ENCODE measurements around the gene ANXA10.
"Not testable (repeated sequence)": the region's sequence is repeated elsewhere in the genome, so short reads cannot be mapped to it uniquely, and the experiment has no call there.

The ANXA10 gene

DNA sequence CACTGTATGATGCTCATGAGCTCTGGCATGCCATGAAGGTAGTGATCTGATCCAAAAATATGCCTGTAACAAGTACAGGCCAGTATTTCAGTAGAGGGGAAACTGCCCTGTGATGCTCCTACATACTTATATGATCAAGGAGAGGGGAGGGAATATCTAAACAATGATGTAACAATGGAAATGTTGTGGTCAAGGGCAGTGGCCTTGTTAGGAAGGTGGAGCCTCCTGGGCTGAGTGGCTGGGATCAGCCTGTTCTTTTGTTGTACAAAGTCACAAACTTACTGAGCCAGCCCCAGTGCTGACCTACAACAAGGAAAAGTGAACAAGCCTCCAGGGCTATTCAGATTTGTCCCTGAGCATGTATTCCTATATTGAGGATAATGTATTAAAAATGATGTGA lies 70.3 kb downstream of the ANXA10 start:
- no peak for DNase-seq (ENCODE audit: low spot score)

- no peak for DNase-seq (ENCODE audit: low spot score)
Measured at GRCh38 chr4:168163106-168163505, 70.8 kb downstream of the ANXA10 start.

- DNase-seq (ENCODE audit: low spot score): no peak
Measured at GRCh38 chr4:168164045-168164444, 71.7 kb downstream of the ANXA10 start.

DNA sequence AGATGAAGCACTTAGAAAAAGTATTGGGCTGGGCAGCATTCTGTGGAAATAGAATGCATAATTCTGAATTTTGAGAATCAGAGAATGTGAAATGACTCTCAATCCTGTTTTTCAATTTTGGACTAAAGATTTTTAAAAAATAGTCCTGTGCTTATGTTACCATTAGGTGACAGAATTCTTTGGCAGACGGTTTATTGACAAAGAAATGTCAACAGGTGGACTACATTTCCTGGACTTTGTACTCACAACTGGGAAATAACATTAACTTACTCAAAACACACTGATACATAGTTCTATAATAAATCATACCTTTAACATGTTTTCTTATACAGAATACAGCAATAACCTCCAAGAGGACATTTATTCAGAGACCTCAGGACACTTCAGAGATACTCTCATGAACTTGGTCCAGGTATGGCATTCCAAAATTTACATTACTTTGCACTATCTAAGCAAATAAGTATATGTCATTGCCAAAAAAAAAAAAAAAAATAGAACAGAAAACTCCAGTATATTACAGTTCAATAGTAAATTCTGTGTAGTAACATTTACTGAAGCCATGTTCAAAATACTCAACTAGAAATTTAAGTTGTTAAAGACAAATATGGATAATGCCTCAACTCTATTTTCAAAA lies 72.7 kb downstream of the ANXA10 start:
- DNase-seq (ENCODE audit: low spot score): no peak

GRCh38 chr4:168167714-168168284 lies 75.5 kb downstream of the ANXA10 start:
- no peak for DNase-seq (ENCODE audit: low spot score)

DNA sequence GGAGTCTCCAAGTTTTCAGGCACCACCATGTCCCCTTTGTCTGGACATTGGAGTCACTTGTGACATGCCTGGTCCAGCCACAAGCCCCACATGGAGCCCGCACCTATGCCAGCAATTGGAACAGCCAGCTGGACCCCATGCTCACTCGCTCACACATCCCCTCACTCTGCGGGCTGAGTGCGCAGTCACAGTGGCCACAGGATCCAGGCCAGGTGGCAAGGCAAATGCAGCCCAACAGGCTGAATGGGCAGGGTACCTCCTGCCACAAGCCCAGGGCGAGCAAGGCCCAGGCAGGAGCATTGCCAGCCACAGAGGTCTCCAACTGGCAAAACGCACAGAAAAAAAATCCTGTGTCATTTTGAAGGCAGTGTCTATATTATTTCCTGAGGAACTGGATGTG lies 82.0 kb downstream of the ANXA10 start:
- no peak for DNase-seq (ENCODE audit: low spot score)

- no peak for DNase-seq (ENCODE audit: low spot score)
Measured at GRCh38 chr4:168177546-168178149, 85.3 kb downstream of the ANXA10 start.

GRCh38 chr4:168183717-168184571 lies 91.6 kb downstream of the ANXA10 start:
- no peak for DNase-seq (ENCODE audit: low spot score)

DNA sequence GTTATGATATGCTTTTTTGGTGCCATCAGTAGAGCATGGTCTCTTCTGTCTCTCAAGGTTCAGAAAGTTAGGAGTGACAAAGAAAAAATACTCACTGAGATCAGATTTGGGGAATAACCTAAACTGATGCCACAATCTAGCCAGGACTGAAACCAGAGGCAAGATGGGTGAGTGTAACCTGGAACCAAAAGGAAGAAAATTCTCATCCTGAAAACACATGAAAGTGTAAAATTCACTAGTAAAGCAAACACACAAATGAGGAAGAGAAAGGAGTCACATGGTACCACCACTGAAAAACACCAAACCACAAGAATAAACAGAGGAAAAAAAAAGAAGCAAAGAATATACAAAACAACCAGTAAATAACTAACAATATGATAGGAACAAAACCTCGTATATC lies 96.4 kb downstream of the ANXA10 start:
- DNase-seq (ENCODE audit: low spot score): no peak

DNA sequence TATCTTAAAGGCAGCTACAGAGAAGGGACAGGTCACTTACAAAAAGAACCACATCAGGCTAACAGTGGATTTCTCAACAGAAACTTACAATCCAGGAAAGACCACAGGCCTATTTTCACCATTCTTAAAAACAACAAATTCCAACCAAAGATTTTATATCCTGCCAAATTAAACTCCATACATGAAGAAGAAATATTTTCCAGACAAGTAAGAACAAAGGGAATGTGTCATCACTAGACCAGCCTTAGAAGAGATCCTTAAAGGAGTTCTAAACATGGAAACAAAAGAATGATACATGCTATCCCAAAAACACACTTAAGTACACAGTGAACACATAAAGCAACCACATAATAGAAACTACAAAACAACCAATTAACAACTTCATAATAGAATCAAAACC lies 105.6 kb downstream of the ANXA10 start:
- no peak for DNase-seq (ENCODE audit: low spot score)

DNA sequence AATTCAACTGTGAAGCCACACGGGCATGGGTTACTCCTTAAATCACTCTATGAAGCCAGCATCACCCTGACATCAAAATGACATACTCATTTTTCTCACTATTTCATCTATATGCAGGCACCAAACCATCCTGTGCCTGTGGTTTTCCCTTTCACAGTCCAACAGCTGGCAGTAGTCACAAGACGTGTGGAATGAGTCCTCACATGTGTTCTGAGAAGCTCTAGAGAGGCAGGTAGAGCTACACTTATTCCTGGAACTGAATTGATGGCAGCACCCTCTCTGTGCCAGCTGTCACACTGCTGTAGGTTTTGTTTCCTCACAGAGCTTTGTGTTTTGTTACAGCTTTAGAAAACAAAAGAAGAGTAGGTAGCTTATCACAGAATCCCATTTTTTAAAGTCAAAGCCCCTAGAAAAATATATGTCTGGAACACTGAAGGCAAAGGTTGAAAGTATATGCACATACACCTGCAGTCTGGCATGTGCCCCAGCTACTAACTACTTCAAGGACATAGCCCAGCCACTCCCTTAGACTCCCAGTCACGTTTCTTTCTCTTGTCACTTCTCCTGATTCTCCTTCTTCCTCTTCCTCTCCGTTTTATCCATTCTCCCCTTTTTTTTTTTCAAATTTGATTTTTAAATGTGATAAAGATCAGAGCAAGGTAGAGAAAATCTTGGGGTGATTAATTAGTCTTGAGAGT lies 107.1 kb downstream of the ANXA10 start:
- no peak for DNase-seq (ENCODE audit: low spot score)

GRCh38 chr4:168200685-168201084 lies 108.3 kb downstream of the ANXA10 start:
- DNase-seq (ENCODE audit: low spot score): no peak

GRCh38 chr4:168203233-168203911 lies 111.0 kb downstream of the ANXA10 start:
- DNase-seq (ENCODE audit: low spot score): no peak

DNA sequence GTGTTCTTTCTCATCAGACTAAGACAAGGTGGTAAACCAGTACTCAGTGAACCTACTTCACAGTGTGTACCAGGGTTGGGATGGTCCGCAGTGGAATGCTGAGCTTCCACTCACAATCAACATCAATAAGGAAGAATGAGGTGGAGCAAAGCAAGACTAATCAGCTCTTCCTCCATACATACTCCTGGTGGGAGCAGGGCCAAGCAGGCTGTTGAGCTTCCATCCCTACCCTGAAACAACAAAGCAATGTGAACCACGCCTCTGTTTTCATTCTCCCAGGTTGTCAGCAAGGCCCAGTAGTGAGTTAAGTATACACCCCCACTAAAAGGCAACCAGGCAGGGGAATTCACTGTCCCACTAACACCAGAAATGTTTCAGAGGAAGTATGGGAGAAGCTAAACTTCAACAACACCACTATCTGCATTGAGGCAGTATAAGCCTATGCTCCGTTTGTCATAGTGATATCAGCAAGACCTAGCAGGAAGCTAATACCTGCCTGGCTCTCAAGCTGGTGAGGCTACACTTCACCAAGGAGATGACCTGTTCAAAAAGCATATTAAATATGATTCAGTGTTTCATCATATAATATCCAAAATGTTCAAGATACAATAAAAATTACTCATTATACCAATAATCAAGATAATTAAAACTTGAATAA lies 116.7 kb downstream of the ANXA10 start:
- no peak for DNase-seq (ENCODE audit: low spot score)

- DNase-seq (ENCODE audit: low spot score): no peak
Measured at GRCh38 chr4:168212656-168213055, 120.3 kb downstream of the ANXA10 start.

GRCh38 chr4:168213511-168213910 lies 121.2 kb downstream of the ANXA10 start:
- DNase-seq (ENCODE audit: low spot score): not testable (repeated sequence)

- no peak for DNase-seq (ENCODE audit: low spot score)
Measured at GRCh38 chr4:168218645-168219044, 126.3 kb downstream of the ANXA10 start.

DNA sequence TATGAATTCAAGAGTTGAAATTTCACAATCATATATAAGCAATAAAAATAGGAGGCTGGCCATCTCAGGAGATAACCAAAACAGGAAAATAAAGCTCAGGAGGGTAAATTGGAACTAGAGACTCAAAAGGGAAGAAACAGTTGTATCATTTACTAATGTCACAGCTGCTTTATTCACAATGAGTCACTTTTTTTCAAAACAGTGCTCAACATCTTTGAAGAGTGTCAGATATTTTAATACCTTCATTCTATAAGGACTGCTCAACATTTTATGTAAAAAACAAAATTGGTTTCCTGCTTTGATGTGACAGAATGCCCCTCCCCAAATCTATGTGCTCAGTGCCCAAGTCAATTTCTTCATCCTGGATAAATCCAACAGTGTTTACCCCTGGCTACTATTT lies 128.6 kb downstream of the ANXA10 start:
- no peak for DNase-seq (ENCODE audit: low spot score)

- no peak for DNase-seq (ENCODE audit: low spot score)
Measured at GRCh38 chr4:168221301-168221700, 129.0 kb downstream of the ANXA10 start.

Measured in CD4-positive, alpha-beta T cell treated with Interleukin-6 at 100 ng/mL for 8 hours (primary cell).